Skeletal muscle satellite cell (primary cell): Measurements from ENCODE around the gene ZNF558. TPM values are rescaled to one million over a fixed set of nuclear protein-coding genes. Genes with fewer than 3 reads are reported as not detected.

Source experiments
- H3K27me3 ChIP-seq: 2 replicates; pipeline ENCODE4 v1.7.0; 2013; ENCODE audit warnings: low read length; ENCODE audit not compliant: control insufficient read depth, insufficient read depth
- H3K36me3 ChIP-seq: 2 replicates; pipeline ENCODE4 v1.7.0; 2013; ENCODE audit warnings: mild to moderate bottlenecking, control low read depth, low read length; ENCODE audit not compliant: insufficient read depth
- H3K4me1 ChIP-seq: 2 replicates; pipeline ENCODE4 v1.7.0; 2013; ENCODE audit warnings: low read length; ENCODE audit not compliant: control insufficient read depth, insufficient read depth
- H3K4me2 ChIP-seq: 2 replicates; pipeline ENCODE4 v1.7.0; 2013; ENCODE audit warnings: mild to moderate bottlenecking, low read length
- H3K4me3 ChIP-seq: 2 replicates; pipeline ENCODE4 v1.7.0; 2013; ENCODE audit warnings: low read length
- H3K9ac ChIP-seq: 2 replicates; pipeline ENCODE4 v1.7.0; 2013; ENCODE audit warnings: mild to moderate bottlenecking, low read depth, low read length, moderate library complexity
- H3K9me3 ChIP-seq: replicated peaks from 2 replicates; pipeline ENCODE4 v1.7.0; 2013; ENCODE audit warnings: mild to moderate bottlenecking, control low read depth, low read length
- total RNA-seq: library from RNA; depleted of rRNA; stranded (reverse); fragments of >200 nt; gene quantifications from 2 replicates; pipeline ENCODE4 v1.2.3, GENCODE V29; 2012; rRNA removed

Gene ZNF558
- total RNA-seq, result 11.7 and 12.7 TPM in 2 replicates

- Histone ChIP-seq H3K4me3 (peak within 1 kb of the TSS; percentile 93), H3K9me3 (no peaks in the 10 kb centered on the region), H3K4me1 (no peaks in the 10 kb centered on the region), H3K27me3 (no peaks in the 10 kb centered on the region), H3K4me2 (peak within 1 kb of the TSS; percentile 93), H3K9ac (peak within 1 kb of the TSS; percentile 97), H3K36me3 (peaks cover 11% of the 10 kb centered on the region)
Measured at GRCh38 chr19:8832132-8833021, at the start of gene ZNF558, which contains the start of gene MBD3L1. ZNF558 (minus strand) TSS chr19:8832304; CDS start chr19:8822659, 9,645 bp downstream. MBD3L1 (plus strand) TSS chr19:8832377; CDS start chr19:8842679, 10,302 bp downstream.

DNA sequence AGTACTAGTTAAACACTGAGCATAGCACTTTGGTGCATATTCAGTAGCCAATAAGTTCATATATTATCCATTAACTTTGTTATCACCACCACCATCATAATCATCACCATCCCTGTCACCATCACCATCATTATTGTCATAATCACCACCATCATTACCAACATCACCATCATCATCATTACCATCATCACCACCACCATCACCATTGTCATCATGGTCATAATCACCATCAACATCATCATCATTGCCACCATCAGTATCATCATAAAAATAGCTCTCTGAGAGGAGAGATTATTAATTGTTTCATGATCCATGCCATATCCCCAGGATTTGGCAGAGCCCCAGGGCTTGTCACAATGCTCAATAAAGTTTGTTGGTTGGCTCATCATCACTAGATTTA is 49.4 kb upstream of the ZNF558 start:
- H3K9ac ChIP-seq, result no peak overlapping the region
- H3K27me3 ChIP-seq, result no peaks in the 10 kb centered on the region
- H3K9me3 ChIP-seq, result peaks cover 4% of the 10 kb centered on the region
- H3K4me2 ChIP-seq, result no peak overlapping the region
- H3K36me3 ChIP-seq, result no peaks in the 10 kb centered on the region
- H3K4me1 ChIP-seq, result no peaks in the 10 kb centered on the region
- no peak overlapping the region for H3K4me3 ChIP-seq

DNA sequence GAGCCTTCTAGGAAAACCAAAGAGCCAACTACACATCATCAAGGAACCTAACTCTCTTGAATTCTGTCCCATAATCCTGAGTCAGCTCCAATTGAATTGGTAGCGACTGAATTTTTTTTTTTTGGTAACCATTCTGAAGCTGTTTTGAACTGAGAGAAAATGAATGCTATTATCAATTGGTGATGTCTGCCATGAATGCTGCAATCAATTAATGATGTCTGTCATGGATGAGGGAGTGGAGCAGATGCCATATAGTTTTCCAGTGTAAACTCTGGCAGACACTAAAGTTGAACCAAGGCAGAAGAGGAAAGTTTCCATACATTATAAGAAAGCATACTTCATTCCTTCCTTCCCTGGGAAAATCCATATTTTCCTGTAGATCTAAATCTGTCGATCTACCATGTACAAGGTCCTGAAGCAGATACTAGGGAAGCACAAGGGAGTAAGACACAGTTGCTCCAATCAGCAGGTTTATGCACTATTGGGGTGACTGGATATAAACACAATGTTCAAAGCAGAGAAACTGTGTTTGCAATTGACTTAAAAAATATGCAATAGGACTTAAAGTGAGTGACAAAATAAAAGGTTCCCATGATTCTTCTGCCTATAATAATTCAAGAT is 48.9 kb upstream of the ZNF558 start:
- H3K27me3 ChIP-seq, result no peaks in the 10 kb centered on the region
- H3K4me1 ChIP-seq, result no peaks in the 10 kb centered on the region
- H3K9me3 ChIP-seq, result peaks cover 4% of the 10 kb centered on the region
- no peaks in the 10 kb centered on the region for H3K36me3 ChIP-seq
- no peak overlapping the region for H3K4me2 ChIP-seq
- no peak overlapping the region for H3K9ac ChIP-seq
- no peak overlapping the region for H3K4me3 ChIP-seq

- H3K9ac ChIP-seq, result no peak overlapping the region
- no peaks in the 10 kb centered on the region for H3K27me3 ChIP-seq
- H3K4me1 ChIP-seq, result no peaks in the 10 kb centered on the region
- H3K4me2 ChIP-seq, result no peak overlapping the region
- H3K9me3 ChIP-seq, result peaks cover 4% of the 10 kb centered on the region
- no peaks in the 10 kb centered on the region for H3K36me3 ChIP-seq
- H3K4me3 ChIP-seq, result no peak overlapping the region
Measured at GRCh38 chr19:8877854-8878705, 46.0 kb upstream of the ZNF558 start.

DNA sequence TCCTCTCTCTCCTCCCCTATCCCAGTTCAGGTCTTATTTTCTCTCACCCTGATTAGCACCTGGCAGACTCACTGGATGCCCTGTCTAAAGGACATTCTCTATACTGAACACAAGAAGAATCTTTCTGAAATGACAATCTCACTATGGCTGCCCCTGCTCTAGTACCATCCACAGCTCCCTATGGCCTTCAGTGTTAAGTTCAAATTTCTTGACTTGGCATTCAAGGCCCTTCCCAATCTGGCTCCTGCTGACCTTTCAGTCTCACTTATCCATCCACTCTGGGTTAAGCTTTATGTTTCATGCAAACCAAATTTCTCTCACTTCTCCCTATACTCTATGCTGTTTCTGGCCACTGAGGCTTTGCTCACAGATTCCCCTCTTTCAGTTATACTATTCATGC is 34.2 kb upstream of the ZNF558 start:
- Histone ChIP-seq H3K4me3 (no peak overlapping the region), H3K4me1 (no peaks in the 10 kb centered on the region), H3K9me3 (peaks cover 5% of the 10 kb centered on the region), H3K36me3 (no peaks in the 10 kb centered on the region), H3K9ac (no peak overlapping the region), H3K4me2 (no peak overlapping the region), H3K27me3 (no peaks in the 10 kb centered on the region)

DNA sequence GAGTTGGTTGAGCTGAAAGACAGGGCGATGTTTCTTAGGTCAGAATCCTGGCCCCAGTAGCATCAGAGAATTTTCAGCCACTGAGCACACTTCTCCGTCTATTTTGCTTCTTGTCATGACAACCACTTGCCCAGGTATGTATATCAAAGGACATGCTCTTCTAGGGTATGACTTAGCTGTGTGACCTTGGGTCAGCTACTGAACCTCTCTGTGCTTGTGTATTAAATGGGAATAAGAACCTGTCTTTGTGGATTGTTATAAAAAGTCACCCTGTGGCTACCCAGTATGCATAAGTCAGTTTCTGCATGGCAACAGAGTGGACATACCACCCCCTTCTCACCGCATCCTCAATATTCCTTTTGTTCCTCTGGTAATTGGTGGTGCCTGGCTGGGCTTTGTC is 26.2 kb upstream of the ZNF558 start:
- Histone ChIP-seq H3K27me3 (no peaks in the 10 kb centered on the region), H3K9ac (no peak overlapping the region), H3K4me2 (no peak overlapping the region), H3K36me3 (no peaks in the 10 kb centered on the region), H3K9me3 (peaks cover 6% of the 10 kb centered on the region), H3K4me3 (no peak overlapping the region), H3K4me1 (no peaks in the 10 kb centered on the region)

DNA sequence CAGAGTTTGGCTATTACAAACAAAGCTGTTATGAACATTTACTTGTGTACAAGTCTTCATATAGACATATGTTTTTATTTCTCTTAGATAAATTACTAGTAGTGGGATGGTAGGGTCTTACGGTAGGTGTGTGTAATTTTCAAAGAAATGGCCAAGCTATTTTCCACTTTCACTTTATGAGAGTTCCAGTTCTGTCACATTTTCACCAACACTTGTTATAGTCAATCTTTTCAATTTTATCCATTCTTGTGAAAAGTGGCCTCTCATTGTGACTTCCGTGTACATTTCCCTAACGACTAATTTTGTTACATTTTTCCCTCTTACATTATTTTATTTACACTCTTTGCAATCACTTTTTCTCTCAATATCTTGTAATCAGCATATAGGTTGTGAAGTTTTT is 18.4 kb upstream of the ZNF558 start:
- Histone ChIP-seq H3K4me2 (no peak overlapping the region), H3K4me3 (no peak overlapping the region), H3K27me3 (no peaks in the 10 kb centered on the region), H3K36me3 (no peaks in the 10 kb centered on the region), H3K4me1 (no peaks in the 10 kb centered on the region), H3K9ac (no peak overlapping the region), H3K9me3 (peaks cover 4% of the 10 kb centered on the region)

- H3K36me3 ChIP-seq, result no peaks in the 10 kb centered on the region
- no peaks in the 10 kb centered on the region for H3K4me1 ChIP-seq
- H3K4me3 ChIP-seq, result no peak overlapping the region
- peaks cover 4% of the 10 kb centered on the region for H3K9me3 ChIP-seq
- no peaks in the 10 kb centered on the region for H3K27me3 ChIP-seq
- H3K9ac ChIP-seq, result no peak overlapping the region
- H3K4me2 ChIP-seq, result no peak overlapping the region
Measured at GRCh38 chr19:8849232-8849631, 17.1 kb upstream of the ZNF558 start.

GRCh38 chr19:8846819-8847218 is 14.7 kb upstream of the ZNF558 start:
- no peak overlapping the region for H3K4me3 ChIP-seq
- H3K27me3 ChIP-seq, result no peaks in the 10 kb centered on the region
- peaks cover 4% of the 10 kb centered on the region for H3K9me3 ChIP-seq
- no peaks in the 10 kb centered on the region for H3K36me3 ChIP-seq
- H3K4me2 ChIP-seq, result no peak overlapping the region
- no peak overlapping the region for H3K9ac ChIP-seq
- H3K4me1 ChIP-seq, result no peaks in the 10 kb centered on the region

- Histone ChIP-seq H3K27me3 (no peaks in the 10 kb centered on the region), H3K4me2 (no peak overlapping the region), H3K4me3 (no peak overlapping the region), H3K9ac (no peak overlapping the region), H3K36me3 (no peaks in the 10 kb centered on the region), H3K4me1 (no peaks in the 10 kb centered on the region), H3K9me3 (no peaks in the 10 kb centered on the region)
Measured at GRCh38 chr19:8840708-8841107, 8.6 kb upstream of the ZNF558 start.

DNA sequence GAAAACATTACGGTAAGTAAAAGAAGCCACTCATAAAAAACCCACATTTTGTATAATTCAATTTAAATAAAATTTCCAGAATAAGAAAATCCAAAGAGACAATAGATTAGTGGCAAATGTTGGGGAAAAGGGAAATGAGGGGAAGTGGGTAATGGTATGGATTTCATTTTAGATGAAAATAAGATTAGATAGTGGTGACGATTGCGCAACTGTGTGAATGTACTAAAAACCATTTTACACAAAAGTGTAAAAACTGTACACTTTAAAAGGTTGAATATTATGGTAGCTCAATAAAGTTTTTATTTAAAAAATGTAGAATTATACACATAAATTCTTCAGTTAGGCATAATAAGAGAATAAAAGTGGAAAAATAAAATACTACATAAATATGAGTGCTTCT is 3.8 kb upstream of the ZNF558 start:
- Histone ChIP-seq H3K36me3 (no peaks in the 10 kb centered on the region), H3K9ac (no peak overlapping the region), H3K4me2 (no peak overlapping the region), H3K4me3 (no peak overlapping the region), H3K9me3 (no peaks in the 10 kb centered on the region), H3K27me3 (no peaks in the 10 kb centered on the region), H3K4me1 (no peaks in the 10 kb centered on the region)
